HG02981 (cell line): ENCODE data around the gene TCEAL3.
A peak's percentile ranks its signal among the peaks of the same experiment; 100 is the strongest.
"Not testable (repeated sequence)": the region's sequence is repeated elsewhere in the genome, so short reads cannot be mapped to it uniquely, and the experiment has no call there.

Experiments used
- ATAC-seq: cut with Tn5 transposase; IDR thresholded peaks from one replicate; pipeline ENCODE4 v1.9.1; 2021; ENCODE audit warnings: mild to moderate bottlenecking, moderate library complexity; ENCODE audit not compliant: unreplicated experiment

TCEAL3 gene

DNA sequence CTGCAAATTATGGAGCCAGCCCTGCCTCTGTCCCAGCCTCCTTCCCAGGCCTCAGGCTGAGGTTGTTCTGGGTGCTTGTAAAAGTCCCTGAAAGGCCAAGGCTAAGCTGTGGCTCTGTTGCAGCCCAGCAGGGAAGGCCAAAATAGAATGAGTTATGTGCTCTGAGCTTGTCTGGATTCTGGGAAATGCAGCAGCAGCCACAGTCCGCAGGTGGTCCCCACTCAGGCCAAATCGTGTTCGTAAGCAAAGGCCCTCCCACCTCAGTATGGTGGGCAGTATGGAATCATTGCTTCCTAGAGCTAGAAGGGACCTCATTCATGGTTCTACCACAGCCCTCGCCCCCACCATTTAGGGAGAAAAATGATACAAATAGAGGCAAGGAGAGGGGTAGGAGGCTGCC, 16.3 kb downstream of the TCEAL3 start:
- no peak for ATAC-seq

- ATAC-seq, result no peak
These were observed 19.1 kb downstream of the TCEAL3 start for GRCh38 chrX:103626855-103627254.

DNA sequence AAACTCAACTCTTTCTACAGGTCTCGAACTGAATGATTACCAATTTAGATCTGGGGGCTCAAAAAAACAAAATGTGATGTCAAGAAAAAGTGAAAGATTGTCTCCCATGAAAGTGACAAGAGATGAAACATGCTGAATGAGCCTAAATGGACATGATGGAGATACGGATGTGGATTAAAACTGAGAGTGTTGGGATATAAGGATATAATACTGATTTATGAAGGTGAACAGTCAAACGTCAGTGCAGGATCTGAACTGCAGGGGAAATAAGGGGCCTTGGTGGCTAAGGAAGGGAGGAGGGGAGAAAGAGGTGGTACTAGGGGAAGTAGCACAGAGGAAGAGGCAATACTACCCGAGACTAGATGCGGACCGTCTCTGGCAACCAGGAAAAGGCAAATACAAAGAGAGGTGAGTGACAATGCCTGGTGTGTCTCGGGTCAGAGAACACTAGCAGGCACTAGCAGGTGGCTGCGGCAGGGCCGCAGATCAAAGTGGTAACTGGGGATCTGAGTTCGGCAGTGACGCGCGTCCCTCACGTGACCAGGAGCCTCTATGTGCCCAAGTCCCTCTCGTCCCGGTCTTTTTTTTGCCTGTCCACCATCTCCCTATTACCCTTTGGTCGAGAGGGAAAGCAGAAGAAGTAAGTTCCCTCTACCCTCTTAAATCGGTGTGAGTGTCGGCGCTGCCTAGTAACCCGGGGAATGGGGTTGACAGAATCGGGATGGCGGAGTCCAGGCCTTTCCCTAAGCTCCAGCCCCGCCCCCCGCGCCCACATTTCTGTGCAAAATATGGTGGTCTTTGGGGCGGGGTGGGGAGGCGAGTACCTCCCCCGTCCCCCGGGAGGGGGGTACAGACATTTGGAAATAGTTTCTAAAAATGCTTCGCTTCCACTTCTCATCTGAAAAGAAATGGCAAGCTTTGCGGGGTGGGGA, 20.9 kb downstream of the TCEAL3 start, which contains the start of gene TCEAL1:
TSS of gene TCEAL1 (plus strand) at position 590 of the 932 bp plus-strand sequence. CDS start 942 bp downstream, outside the sequence.
- peak; percentile 74 for ATAC-seq

DNA sequence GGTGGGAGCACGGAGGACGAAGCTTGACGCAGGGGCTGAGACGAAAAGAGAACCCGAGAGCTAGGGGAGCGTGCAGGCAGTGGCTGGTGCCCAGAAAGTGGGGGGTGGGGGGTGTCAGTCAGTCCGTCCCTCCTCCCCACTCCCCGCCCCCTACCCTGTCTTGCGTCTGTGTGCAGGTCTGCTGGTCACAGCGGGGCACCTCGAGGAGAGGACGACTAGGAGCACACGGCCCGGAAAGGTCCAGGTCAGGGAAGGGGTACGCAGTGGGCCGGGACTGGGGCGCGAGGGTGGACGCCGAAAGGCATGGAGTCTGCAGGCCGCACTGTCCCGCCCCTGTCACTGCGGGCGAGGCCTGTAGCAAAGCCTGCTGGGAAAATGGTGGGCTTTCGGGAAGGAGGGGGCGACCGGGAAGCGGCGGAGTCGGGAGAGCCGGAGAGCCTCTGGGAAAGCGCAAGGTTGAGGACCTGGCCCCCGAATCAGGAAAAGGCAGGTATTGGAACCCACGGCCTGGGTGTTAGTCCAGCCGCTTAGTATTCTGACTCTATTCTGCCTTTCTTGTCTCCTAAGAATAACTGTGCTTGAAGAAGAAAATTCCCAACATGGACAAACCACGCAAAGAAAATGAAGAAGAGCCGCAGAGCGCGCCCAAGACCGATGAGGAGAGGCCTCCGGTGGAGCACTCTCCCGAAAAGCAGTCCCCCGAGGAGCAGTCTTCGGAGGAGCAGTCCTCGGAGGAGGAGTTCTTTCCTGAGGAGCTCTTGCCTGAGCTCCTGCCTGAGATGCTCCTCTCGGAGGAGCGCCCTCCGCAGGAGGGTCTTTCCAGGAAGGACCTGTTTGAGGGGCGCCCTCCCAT, 21.8 kb downstream of the TCEAL3 start:
- peak; percentile 28 for ATAC-seq

DNA sequence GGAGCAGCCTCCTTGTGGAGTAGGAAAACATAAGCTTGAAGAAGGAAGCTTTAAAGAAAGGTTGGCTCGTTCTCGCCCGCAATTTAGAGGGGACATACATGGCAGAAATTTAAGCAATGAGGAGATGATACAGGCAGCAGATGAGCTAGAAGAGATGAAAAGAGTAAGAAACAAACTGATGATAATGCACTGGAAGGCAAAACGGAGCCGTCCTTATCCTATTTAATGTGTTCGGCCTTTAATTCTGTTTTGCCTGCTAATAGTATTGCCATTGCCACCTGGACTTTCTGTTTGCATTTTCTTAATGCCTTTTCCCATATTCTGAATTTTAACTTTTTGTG, 22.4 kb downstream of the TCEAL3 start:
- no peak for ATAC-seq

GRCh38 chrX:103631145-103631544, 23.4 kb downstream of the TCEAL3 start:
- no peak for ATAC-seq

DNA sequence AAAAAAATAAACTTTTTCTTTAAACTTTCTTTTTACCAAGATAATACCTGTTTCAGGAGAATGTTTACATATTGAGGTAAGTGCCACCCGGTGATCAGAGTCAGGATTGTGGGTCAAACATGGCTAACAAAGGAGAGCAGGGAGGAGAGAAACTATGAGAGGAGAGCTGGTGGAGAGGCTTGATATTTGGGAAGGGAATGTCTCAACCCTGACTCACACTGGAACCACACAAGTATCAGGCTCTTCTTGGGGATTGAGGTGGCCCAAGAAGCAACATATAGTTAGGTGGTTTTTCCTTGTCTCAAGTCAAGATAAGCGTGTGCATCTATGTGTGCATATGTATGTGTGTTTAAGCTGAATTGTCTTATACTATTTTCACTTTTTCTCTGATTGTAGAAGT, 27.7 kb downstream of the TCEAL3 start:
- no peak for ATAC-seq

DNA sequence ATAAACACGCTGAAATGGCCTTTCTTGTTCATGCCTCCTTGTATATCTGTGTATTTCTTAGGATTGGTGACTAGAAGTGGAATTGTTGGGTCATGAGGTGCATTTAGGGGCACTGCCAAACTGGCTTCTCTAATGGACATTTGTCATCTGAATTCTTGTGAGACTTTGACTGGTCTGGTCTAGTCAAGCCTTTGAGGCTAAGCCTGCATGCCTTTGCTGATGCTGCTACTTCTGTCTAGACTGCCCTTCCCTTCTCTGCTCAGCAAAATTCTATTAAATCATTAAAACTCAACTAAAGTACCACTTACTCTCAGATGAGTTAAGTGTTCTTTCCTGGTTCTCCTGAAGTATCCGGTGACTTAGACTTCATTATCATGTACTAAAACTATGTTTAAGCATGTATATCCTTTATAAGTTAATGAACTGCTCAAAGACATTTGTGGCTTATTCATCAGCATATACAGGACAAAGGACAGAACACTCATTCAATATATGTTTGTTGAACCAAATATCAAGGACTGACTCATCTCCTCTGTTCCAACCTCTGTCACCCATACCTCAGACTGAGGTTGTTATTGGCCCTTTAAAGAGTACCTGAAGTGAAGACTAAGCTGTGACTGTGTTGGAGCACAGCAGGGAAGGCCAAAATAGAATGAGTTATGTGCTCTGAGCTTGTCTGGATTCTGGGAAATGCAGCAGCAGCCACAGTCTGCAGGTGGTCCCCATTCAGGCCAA, 30.0 kb downstream of the TCEAL3 start:
- no peak for ATAC-seq

DNA sequence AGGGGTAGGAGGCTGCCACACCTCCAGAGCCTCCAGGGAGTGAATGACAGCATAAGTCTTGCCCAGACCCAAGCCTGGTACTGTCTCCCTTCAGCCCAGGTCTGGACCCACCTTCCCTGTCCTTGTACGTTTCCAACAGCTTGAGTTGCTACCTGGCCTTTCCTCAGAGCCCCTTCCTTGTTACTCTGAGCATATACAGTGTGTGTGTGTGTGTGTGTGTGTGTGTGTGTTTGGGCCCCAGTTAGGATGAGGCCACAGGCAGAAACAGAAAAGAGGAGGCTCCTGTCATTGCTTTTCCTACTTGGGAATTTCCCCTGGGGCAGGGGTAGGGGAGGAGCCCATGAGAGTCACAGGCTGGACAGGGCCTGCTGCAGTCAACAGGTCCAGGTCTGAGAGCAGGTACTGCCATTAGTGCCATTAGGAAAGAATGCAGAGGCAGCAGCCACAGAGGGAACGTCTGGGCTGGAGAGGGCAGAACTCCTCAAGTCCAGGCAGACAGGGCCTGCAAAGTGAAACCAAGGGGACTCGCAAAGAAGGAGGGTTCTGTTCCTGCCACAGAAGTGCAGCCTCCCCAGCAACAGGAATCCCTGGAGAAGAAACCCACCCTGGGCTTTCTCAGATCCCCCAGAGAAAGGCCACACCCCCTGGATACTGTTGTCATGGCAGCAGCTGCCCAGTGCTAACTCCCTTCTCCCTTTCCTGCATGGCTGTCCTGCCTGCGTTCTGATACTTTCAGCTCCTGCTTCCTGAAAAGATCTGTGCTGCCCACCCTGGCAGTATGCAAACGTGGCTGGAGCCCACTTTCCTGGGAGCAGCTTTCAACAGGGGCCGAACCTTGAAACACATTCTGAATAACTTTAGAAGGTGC, 30.9 kb downstream of the TCEAL3 start:
- ATAC-seq, result not testable (repeated sequence)

DNA sequence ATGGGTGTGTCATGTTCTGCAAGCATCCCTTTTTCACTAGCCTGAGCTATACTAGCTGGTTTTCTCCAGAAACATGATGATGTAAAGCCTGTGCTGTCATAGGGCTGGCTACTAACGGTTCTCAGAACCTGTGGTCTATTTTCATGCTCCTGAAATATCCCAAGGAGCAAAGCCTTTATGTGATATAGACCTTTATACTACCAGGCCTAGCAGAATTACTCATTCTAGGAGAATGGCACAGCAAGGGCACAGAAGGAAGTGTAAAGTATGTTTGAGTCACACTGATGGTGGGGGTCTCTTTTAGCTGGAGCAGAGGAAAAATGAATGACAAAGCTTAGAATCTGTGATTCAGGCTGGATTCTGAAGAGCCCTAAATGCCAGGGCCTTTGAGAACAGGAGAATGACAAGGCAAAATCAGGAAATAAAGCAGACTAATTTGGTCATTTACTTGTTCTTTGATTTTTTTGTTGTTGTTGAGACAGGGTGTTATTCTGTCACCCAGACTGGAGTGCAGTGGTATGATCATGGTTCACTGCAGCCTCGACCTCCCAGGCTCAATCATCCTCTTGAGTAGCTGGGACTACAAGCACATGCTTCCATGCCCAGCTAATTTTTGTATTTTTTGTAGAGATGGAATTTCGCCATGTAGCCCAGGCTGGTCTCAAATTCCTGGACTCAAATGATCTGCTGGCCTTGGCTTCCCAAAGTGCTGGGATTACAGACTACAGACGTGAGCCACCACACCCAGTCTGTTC, 32.8 kb downstream of the TCEAL3 start:
- ATAC-seq, result no peak

DNA sequence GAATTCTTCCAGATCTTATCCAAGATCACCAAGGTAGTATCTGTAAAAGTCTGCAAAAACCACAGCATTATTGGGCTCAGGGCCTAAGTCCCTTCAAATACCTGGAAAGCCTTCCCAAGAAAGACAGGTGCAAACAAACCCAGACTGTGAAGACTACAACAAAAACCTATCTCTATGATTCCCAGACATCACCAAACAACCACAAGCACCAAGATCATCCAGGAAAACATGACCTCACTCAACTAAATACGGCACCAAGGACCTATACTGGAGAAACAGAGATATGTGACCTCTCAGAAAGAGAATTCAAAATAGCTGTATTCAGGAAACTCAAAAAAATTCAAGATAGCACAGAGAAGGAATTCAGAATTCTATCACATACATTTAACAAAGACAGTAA, 36.4 kb downstream of the TCEAL3 start:
- no peak for ATAC-seq

DNA sequence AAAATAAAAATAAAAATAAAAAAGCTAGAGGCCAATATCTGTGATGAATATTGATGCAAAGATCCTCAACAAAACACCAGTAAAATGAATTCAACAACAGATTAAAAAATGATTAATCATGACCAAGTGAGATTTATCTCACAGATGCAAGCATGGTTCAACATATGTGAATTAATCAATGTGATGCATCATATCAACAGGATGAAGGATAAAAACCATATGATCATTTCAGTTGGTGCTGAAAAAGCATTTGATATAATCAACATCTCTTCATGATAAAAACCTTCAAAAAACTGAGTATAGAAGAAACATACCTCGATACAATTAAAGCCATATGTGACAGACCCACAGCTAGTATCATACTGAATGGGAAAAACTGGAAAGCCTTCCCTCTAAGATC, 39.9 kb downstream of the TCEAL3 start:
- no peak for ATAC-seq

DNA sequence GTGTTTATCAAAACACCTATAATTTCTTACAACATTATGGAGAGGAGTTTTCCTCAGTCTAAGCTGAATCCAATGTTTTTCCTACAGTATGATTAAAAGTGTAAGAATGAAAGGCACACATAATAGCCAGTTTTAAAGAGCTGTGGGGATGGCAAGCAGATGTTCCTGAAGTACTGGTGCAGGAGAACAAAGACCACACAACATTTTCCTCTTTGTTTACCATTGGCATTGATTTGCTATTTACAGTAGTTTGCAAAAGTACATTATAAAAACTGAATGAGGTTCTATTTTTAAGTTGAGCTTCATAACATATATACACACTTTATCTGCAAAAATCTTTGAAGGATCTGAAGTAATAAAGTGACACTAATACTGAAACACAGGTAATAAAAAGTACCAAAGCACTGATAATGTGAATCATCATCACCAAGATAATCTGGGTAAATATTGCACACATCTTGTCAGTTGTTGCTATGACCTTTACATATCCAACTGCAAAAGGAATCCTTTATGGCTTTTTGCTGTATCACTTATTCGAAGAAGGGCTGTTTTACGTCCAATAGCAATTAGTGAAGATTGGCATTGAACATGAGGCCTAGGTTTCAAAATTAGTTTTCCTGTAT, 43.5 kb downstream of the TCEAL3 start:
- no peak for ATAC-seq

- ATAC-seq, result not testable (repeated sequence)
These were observed 47.7 kb downstream of the TCEAL3 start for GRCh38 chrX:103655230-103656000.

GRCh38 chrX:103656617-103657016, 48.9 kb downstream of the TCEAL3 start:
- no peak for ATAC-seq

GRCh38 chrX:103657066-103657465, 49.3 kb downstream of the TCEAL3 start:
- ATAC-seq, result not testable (repeated sequence)

GRCh38 chrX:103658681-103659433, 51.1 kb downstream of the TCEAL3 start:
- ATAC-seq, result no peak
